OCI-LY3 (cell line): ENCODE measurements around the gene PLEK.

Experiments
- EZH2phosphoT487 ChIP-seq: fragments of 200-600 bp; shearing (Covaris generic); IDR thresholded peaks from 2 replicates; pipeline ENCODE4 v1.6.1; 2018; ENCODE audit warnings: antibody characterized with exemption, mixed run types, low read depth
- TF ChIP-seq, protein P1 (sequence below): fragments of 200-600, 300-600 bp; sonication (generic); IDR thresholded peaks from 2 replicates; pipeline ENCODE4 v1.5.1; 2014; ENCODE audit warnings: antibody characterized with exemption, low read length, low read depth

DNA sequence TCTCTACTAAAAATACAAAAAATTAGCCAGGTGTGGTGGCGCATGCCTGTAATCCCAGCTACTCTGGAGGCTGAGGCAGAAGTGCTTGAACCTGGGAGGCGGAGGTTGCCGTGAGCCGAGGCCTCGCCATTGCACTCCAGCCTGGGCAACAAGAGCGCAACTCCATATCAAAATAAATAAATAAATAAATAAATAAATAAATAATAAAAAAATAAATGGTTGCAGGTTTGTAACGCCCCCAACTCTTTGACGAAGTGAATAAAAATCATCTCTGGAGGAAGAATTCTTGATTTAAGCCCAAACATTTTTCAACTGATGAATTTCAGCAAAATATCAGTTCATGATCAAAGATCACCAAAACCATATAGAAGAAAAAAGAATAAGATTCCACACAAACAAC, 32.1 kb upstream of the PLEK start:
- TF ChIP-seq, protein P1, sequence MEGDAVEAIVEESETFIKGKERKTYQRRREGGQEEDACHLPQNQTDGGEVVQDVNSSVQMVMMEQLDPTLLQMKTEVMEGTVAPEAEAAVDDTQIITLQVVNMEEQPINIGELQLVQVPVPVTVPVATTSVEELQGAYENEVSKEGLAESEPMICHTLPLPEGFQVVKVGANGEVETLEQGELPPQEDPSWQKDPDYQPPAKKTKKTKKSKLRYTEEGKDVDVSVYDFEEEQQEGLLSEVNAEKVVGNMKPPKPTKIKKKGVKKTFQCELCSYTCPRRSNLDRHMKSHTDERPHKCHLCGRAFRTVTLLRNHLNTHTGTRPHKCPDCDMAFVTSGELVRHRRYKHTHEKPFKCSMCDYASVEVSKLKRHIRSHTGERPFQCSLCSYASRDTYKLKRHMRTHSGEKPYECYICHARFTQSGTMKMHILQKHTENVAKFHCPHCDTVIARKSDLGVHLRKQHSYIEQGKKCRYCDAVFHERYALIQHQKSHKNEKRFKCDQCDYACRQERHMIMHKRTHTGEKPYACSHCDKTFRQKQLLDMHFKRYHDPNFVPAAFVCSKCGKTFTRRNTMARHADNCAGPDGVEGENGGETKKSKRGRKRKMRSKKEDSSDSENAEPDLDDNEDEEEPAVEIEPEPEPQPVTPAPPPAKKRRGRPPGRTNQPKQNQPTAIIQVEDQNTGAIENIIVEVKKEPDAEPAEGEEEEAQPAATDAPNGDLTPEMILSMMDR, result no peak
- TF ChIP-seq EZH2phosphoT487, result no peak
